Measurements from ENCODE around the gene TMPRSS7.

The TMPRSS7 gene

DNA sequence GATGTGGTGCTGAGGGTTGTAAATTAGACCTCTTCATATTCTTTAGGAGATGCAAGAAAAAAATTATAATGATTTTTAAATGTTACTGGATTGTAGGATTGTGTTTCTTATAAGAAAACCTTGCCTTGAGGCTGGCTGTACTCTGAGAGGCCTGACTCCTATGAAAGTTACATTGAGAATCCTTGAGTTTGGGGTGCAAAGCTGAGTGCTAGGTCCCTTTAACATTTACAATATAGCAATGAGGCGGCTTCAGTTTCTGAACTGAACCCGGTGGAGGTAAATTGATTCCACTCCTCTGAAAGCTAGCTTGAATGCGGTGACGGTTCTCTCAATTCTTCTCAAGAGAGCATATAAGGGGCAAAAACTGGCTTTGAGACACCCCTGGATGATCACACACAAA is at the start of gene TMPRSS7:
TSS of gene TMPRSS7 (plus strand) at position 301 of the 400 bp plus-strand sequence. CDS start 110 bp downstream, outside the sequence.
- DNase-seq: no peak

DNA sequence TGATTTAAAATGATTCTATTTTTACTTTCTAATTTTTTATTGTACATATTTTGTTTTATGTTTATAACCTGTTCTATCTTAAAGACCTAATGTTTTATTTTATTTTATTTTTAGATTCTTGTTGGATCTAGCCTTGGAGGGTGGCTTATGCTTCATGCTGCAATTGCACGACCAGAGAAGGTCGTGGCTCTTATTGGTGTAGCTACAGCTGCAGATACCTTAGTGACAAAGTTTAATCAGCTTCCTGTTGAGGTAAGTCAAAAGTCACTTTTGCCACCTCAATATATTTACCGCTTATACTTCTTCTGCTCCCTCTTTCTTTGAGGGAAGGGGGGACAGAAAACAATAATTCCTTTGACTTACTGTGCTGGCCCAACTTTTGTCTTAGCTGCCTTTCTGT is 47.7 kb upstream of the TMPRSS7 start:
- DNase-seq: no peak

- DNase-seq: peak in 1 of 2 experiments; percentile 13
Observed at GRCh38 chr3:111989061-111989678, 45.4 kb upstream of the TMPRSS7 start.

GRCh38 chr3:111993038-111993437 is 41.5 kb upstream of the TMPRSS7 start:
- no peak for DNase-seq

DNA sequence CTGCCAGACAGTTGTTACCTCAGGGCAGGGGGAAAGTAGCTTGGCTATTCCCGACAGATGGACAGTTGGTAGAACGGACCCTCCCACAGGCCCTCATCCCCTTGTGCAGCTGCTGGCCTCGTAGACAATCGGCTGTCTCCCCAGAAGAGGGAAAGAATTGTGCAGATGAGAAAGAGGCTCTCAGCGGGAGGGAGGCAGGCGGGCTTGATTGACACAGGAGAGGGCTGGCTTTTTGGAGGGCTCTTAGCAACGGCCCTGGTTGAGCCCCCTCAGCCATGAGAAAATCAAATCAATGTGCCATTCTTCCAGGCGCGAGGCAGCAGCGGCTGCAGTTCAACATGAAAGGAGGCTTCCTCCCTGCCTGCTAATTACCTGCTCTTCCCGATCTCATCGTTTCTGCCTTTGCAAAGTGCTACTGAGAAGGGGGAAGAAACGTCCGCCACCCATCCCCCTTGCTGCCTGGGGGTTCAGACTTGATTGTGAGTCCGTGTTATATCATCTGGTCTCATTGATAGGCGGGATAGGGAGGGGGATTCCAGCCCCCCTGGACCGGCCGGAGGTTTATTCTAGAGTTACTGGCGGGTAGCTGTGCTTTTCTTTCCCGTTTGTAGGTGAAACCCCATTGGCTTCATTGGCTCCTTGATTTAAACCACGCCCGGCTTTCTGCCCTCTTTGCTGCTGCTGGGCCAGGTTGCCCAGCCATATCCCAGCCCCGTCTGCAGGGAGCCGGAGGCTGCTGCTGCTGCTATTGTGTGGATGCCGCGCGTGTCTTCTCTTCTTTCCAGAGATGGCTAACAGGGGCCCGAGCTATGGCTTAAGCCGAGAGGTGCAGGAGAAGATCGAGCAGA is 35.7 kb upstream of the TMPRSS7 start, which contains the start of gene TAGLN3:
TSS of gene TAGLN3 (plus strand) at position 287 of the 848 bp plus-strand sequence. CDS start at position 788, 501 bp downstream.
- DNase-seq: peak; percentile 49 to 52

GRCh38 chr3:111999484-112000324 is 34.8 kb upstream of the TMPRSS7 start:
- DNase-seq: no peak

GRCh38 chr3:112000367-112000771 is 34.2 kb upstream of the TMPRSS7 start:
- DNase-seq: no peak

DNA sequence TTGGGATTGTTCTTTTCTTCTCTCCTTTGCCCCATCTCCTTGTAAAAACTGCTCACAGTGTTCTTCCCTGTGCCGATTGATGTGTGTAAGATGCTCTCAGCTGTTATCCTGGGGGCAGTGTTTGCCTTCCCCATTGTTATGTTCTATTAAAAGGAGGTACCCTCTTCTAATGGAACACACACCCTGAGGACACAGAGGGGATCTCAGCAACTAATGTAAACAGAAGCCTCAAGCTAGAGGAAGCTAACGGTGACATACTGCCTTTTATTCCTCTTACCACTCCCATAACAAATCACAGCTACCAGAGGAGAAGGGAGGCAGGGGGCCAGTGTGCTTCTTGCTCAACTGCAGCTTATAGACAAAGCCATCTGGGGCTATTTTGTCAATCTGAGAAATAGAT is 33.6 kb upstream of the TMPRSS7 start:
- no peak for DNase-seq

GRCh38 chr3:112001526-112001925 is 33.0 kb upstream of the TMPRSS7 start:
- DNase-seq: no peak

GRCh38 chr3:112002096-112002971 is 32.2 kb upstream of the TMPRSS7 start:
- no peak for DNase-seq

GRCh38 chr3:112003321-112004080 is 31.0 kb upstream of the TMPRSS7 start:
- DNase-seq: no peak

- DNase-seq: no peak
Observed at GRCh38 chr3:112004187-112004586, 30.3 kb upstream of the TMPRSS7 start.

DNA sequence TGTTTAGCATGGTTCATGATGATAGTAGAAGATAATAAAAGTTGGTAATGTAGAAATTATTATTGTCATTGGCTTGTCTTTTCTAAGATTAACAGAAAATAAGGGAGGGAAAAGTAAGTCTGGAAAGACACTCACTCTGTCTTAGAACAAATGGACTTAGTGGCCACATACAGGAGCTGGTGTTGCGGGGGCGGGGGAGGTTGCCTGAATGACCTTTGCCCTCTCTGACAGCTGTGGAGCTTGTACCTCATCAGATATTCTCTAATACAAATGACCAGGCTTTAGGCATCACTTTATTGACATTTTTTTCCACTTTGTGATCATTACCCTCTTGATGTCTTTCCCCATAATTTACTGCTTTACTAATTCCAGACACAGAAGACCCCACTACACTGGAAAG is 29.9 kb upstream of the TMPRSS7 start:
- no peak for DNase-seq

- no peak for DNase-seq
Observed at GRCh38 chr3:112005091-112005672, 29.4 kb upstream of the TMPRSS7 start.

- no peak for DNase-seq
Observed at GRCh38 chr3:112007633-112008032, 26.9 kb upstream of the TMPRSS7 start.

DNA sequence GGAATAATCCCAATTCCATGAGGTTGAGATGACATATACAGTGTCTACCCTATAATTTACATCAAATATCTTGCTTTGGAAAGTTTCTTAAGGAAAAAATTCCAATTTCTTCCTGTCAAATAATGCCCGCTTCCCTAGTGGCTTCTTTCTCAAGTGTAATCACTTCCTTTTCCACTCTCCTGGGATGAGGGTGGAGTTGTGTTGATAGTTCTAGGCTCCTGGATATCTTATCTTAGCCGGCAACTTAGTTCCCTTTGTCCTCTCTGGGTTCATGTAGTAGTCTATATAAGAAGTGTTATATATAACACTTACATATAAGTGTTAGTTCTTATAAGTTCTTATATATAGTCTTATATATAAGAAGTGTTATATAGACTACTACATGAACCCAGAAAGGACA is 24.9 kb upstream of the TMPRSS7 start:
- no peak for DNase-seq

- peak in 1 of 2 experiments; percentile 25 for DNase-seq
Observed at GRCh38 chr3:112010636-112011035, 23.9 kb upstream of the TMPRSS7 start.

DNA sequence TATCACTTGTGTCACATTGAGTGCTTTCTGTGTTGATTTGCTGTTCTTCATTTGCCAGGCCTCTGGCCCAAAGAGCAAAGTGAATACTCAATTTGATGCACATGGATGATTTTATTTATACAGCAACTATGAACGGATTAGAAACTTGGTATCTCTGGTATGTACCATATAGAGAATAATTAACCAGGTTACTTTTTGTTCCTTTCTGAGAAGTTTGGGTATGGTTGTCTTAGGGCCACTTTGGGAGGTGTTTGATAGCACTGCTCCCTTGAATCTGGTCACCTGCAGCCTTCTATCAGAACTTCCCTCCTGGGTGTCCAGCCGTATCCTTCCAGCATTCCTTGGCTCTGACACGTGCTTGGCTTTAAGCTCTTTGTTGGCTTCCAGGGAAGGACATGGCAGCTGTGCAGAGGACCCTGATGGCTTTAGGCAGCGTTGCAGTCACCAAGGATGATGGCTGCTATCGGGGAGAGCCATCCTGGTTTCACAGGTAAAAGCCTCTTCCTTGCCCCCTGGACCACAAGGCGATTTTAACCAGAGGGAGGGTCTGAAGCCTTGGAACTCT is 23.1 kb upstream of the TMPRSS7 start:
- DNase-seq: no peak

DNA sequence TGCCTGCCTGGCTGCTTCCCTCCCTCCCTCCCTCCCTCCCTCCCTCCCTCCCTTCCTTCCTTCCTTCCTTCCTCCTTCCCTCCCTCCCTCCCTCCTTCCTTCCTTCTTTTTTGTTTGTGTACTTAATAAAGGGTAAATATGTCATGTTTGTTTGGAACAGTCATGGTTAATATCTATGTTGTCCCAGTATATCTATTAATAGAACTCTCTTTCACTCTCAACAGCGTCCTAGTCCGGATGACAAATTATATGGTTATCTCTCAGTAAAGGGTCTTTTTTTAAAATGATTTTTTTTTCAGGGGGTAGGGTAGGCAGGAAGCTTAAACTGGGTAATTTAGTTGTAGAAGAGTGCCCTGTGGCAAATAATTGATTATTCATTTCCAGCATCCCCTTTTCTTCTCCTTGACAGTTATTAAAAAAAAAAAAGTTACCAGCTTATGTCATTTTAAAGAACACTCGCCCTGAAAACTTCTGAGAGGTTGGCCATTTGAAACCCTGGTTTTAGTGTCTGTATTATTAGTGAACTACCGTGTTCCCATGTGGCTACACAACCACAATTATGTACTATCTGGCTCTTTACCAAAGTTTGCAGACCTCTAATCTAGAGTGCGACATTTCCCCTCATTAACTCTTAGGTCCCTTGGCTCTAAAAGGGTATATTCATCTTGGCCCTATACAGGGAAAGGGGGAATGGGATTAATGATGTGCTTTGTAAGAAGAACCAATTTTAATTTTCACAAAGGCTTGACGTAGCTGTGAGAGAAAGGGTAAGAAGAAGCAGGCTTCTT is 22.1 kb upstream of the TMPRSS7 start:
- DNase-seq: no peak

Data from NCI-H187 (cell line).